WTC11 (cell line): ENCODE data around the gene C17orf113.
"Not testable (repeated sequence)": the region's sequence is repeated elsewhere in the genome, so short reads cannot be mapped to it uniquely, and the experiment has no call there.

Experiments used
- ATF2 ChIP-seq: sonication (generic); formaldehyde crosslinking; IDR thresholded peaks from 2 replicates; pipeline ENCODE4 v1.8.1; 2022; ENCODE audit warnings: low read depth, missing genetic modification reagents, borderline replicate concordance
- ATF3 ChIP-seq: sonication (generic); formaldehyde crosslinking; conservative IDR thresholded peaks from 2 replicates; pipeline ENCODE4 v1.8.1; 2022; ENCODE audit warnings: mild to moderate bottlenecking, missing genetic modification reagents
- CTCF ChIP-seq: fragments of 200-600 bp; IDR thresholded peaks from 2 replicates; pipeline ENCODE4 v1.8.0; 2022; ENCODE audit warnings: antibody characterized with exemption
- EMX1 ChIP-seq: fragments of 250-450 bp; sonication (Bioruptor Pico); IDR thresholded peaks from 2 replicates; pipeline ENCODE4 v1.8.0; 2021; ENCODE audit warnings: mild to moderate bottlenecking
- FOXJ3 ChIP-seq: sonication (generic); formaldehyde crosslinking; IDR thresholded peaks from 2 replicates; pipeline ENCODE4 v1.9.0; 2021; ENCODE audit warnings: missing genetic modification reagents, mild to moderate bottlenecking, borderline replicate concordance
- FOXK1 ChIP-seq: sonication (generic); formaldehyde crosslinking; IDR thresholded peaks from 2 replicates; pipeline ENCODE4 v1.8.0; 2022; ENCODE audit warnings: mild to moderate bottlenecking, moderate library complexity, missing genetic modification reagents
- TF ChIP-seq, protein P1 (sequence below): sonication (generic); formaldehyde crosslinking; IDR thresholded peaks from 2 replicates; pipeline ENCODE4 v1.8.1; 2022; ENCODE audit warnings: missing genetic modification reagents, borderline replicate concordance
- TF ChIP-seq, protein P2 (sequence below): sonication (generic); formaldehyde crosslinking; IDR thresholded peaks from 2 replicates; pipeline ENCODE4 v1.8.1; 2023; ENCODE audit warnings: mild to moderate bottlenecking, missing genetic modification reagents, moderate library complexity

DNA sequence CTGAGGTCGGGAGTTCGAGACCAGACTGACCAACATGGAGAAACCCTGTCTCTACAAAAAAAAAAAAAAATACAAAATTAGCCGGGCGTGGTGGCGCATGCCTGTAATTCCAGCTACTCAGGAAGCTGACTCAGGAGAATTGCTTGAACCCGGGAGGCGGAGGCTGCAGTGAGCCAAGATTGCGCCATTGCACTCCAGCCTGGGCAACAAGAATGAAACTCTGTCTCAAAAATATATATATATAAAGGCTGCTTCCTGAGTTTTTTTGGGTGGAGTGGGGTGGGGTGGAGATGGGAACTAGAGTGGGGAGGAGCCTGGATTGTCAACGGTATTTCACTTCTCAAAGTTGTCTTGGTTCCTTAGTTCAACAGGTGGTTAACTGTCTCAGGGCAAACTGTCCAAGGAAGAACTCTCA lies 40.1 kb downstream of the C17orf113 start:
- TF ChIP-seq ATF2 (CRISPR knock-in tag); CTCF; FOXJ3 (CRISPR knock-in tag); EMX1; ATF3 (CRISPR knock-in tag); FOXK1 (CRISPR knock-in tag): not testable (repeated sequence)
- TF ChIP-seq, protein P1, sequence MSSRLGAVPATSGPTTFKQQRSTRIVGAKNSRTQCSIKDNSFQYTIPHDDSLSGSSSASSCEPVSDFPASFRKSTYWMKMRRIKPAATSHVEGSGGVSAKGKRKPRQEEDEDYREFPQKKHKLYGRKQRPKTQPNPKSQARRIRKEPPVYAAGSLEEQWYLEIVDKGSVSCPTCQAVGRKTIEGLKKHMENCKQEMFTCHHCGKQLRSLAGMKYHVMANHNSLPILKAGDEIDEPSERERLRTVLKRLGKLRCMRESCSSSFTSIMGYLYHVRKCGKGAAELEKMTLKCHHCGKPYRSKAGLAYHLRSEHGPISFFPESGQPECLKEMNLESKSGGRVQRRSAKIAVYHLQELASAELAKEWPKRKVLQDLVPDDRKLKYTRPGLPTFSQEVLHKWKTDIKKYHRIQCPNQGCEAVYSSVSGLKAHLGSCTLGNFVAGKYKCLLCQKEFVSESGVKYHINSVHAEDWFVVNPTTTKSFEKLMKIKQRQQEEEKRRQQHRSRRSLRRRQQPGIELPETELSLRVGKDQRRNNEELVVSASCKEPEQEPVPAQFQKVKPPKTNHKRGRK: not testable (repeated sequence)
- TF ChIP-seq, protein P2, sequence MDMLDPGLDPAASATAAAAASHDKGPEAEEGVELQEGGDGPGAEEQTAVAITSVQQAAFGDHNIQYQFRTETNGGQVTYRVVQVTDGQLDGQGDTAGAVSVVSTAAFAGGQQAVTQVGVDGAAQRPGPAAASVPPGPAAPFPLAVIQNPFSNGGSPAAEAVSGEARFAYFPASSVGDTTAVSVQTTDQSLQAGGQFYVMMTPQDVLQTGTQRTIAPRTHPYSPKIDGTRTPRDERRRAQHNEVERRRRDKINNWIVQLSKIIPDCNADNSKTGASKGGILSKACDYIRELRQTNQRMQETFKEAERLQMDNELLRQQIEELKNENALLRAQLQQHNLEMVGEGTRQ (CRISPR knock-in tag): not testable (repeated sequence)
